Smooth muscle cell of the umbilical artery (primary cell): Measurements from ENCODE around the gene ACSL4. TPM values are rescaled to one million over a fixed set of nuclear protein-coding genes. Genes with fewer than 3 reads are reported as not detected.

Source experiments
- total RNA-seq: library from RNA; depleted of rRNA; stranded (reverse); fragments of >200 nt; gene quantifications from 2 replicates; pipeline ENCODE4 v1.2.3, GENCODE V29; 2014

The ACSL4 gene
- 152 and 189 TPM in 2 replicates for total RNA-seq

DNA sequence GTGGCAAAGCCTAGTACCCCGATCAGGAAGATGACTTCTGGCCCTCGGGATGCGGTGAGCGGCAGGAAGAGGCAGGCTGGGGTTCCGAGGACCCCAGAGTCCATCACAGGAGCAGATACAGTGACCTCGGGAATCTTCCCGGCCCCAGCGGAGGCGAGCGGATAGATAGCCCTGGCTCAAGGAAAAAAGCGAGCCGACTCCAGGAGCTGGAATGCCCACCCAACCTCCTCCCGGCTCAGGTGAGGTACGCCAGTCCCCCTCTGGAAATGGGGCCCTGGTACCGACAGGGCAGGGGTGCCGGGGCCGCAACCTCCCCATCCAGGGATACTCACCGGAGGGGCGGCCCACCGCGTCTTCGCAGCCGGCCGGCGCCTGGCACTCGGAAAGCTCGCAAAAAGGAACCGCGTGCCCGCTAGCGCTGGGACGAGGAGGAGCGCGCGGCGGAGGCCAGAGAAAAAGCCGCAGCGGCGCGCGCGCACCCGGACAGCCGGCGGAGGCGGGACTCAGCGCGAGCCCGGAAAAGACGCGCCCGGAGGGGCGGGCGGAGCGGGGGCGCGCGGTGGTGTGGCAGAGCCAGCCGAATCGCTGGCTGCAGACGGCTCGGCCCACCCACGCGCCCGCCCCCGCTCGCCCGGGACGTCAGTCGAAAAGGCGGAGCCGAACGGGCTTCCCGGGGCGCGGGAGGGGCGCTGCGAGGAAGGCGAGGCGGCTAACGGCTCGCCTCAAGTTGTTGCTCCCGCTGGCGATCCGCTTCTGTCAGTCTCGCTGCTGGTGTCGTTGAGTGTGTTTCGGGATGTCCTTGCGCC lies at the start of gene ACSL4:
Gene ACSL4, minus strand, starts transcription at position 451 of the 806 bp plus-strand sequence. CDS start 49,894 bp downstream, outside the sequence.

DNA sequence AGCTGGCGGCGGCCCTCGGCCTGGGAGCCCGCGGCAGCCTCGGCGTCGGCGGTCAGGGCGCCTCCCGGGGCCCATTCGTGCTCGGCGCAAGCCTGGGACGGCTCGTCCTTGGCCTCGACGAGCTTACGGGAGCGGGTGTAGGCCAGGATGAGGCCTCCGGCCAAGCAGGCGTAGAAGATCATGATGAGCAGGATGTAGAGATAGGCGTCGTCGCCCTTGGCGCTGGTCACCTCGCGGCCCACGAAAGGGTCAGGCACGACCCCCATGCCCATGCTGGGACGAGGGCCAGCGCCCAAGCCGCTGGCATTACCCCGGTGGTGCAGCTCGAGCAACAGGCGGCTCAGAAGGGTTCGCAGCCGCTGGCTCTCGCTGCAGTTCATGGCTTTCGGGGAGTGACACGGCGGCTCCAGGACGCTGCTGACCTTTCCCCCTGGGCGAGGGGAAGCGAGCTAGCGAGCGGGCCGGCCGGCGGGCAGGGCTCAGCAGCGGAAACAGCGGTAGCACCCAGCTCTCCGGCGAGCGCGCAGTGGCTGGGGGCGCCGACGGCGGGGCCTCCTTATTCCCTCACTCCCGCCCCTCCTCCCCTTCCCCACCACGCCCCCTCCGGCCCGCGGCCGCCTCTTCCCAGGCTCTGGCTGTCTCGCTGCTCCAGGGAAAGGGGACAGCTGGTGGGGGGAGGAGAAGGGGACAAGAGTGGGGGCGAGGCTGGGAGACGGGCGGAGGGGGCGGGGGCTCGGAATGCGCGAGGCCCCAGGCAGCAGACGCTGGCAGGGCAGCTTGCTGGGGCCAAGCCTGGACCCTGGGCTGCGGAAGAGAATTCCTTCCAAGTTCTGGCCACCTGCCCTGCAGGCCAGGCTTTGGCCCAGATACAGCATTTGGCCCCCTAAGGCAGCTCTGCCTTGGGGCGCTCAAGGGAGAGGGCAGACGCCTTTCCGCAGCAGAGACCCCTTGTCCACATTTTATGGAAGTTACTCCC lies 108.1 kb downstream of the ACSL4 start, which contains the start of gene KCNE5:
Gene KCNE5, minus strand, starts transcription at position 532 of the 976 bp plus-strand sequence. Its CDS starts 152 bp downstream, at position 380.

Other genes starting within 250 kb of the ACSL4 start
- gene NXT2, start 196.4 kb downstream of the ACSL4 start, total RNA-seq: 7.8 and 11.6 TPM in 2 replicates
- 0.30 and 0.55 TPM in 2 replicates for gene KCNE5, start 108.1 kb downstream of the ACSL4 start, total RNA-seq